HEK293T (cell line): ENCODE data around the gene JMJD1C.
"Not testable (repeated sequence)": the region's sequence is repeated elsewhere in the genome, so short reads cannot be mapped to it uniquely, and the experiment has no call there.

Experiments
- CTCF ChIA-PET: fragments of 350-600 bp; formaldehyde crosslinking; extraction: SDS; loops from one replicate; lab custom pipeline; 2021; ENCODE audit warnings: antibody characterized with exemption, inconsistent platforms; lab: Yijun Ruan, JAX
- POLR2A ChIA-PET: fragments of 350-600 bp; formaldehyde crosslinking; extraction: SDS; loops from one replicate; lab custom pipeline; 2020; ENCODE audit warnings: antibody characterized with exemption, inconsistent platforms; lab: Yijun Ruan, JAX
- DNase-seq: peaks from one replicate; pipeline ENCODE4 v3.0.0; 2012; ENCODE audit warnings: mixed read lengths; ENCODE audit errors: extremely low spot score
- ARNT ChIP-seq: fragments of 450-650 bp; IDR thresholded peaks from 2 replicates; pipeline ENCODE4 v1.6.1; 2017; ENCODE audit warnings: mild to moderate bottlenecking
- BHLHE40 ChIP-seq: fragments of 450-650 bp; IDR thresholded peaks from 2 replicates; pipeline ENCODE4 v1.6.1; 2016; ENCODE audit warnings: mild to moderate bottlenecking, moderate library complexity, borderline replicate concordance
- CTBP1 ChIP-seq: fragments of 450-650 bp; IDR thresholded peaks from 2 replicates; pipeline ENCODE4 v1.6.1; 2016; ENCODE audit warnings: borderline replicate concordance
- ELF4 ChIP-seq: fragments of 450-650 bp; IDR thresholded peaks from 2 replicates; pipeline ENCODE4 v1.6.1; 2017; ENCODE audit warnings: antibody characterized with exemption
- FOXA1 ChIP-seq: fragments of 450-650 bp; IDR thresholded peaks from 2 replicates; pipeline ENCODE4 v1.6.1; 2016; ENCODE audit warnings: mild to moderate bottlenecking
- FOXK2 ChIP-seq: fragments of 450-650 bp; IDR thresholded peaks from 2 replicates; pipeline ENCODE4 v1.6.1; 2016; ENCODE audit warnings: mild to moderate bottlenecking
- FOXM1 ChIP-seq: fragments of 450-650 bp; IDR thresholded peaks from 2 replicates; pipeline ENCODE4 v1.6.1; 2017; ENCODE audit warnings: mild to moderate bottlenecking, borderline replicate concordance
- HDGF ChIP-seq: fragments of 450-650 bp; IDR thresholded peaks from 2 replicates; pipeline ENCODE4 v1.6.1; 2017; ENCODE audit warnings: antibody characterized with exemption, borderline replicate concordance
- L3MBTL2 ChIP-seq: fragments of 450-650 bp; conservative IDR thresholded peaks from 2 replicates; pipeline ENCODE4 v1.6.1; 2016; ENCODE audit warnings: mild to moderate bottlenecking
- LEF1 ChIP-seq: fragments of 450-650 bp; IDR thresholded peaks from 2 replicates; pipeline ENCODE4 v1.6.1; 2017; ENCODE audit warnings: mild to moderate bottlenecking, borderline replicate concordance
- NFRKB ChIP-seq: fragments of 450-650 bp; IDR thresholded peaks from 2 replicates; pipeline ENCODE4 v1.6.1; 2016; ENCODE audit warnings: mild to moderate bottlenecking, moderate library complexity
- SP1 ChIP-seq: fragments of 450-650 bp; IDR thresholded peaks from 2 replicates; pipeline ENCODE4 v1.6.1; 2017
- SUZ12 ChIP-seq: fragments of 450-650 bp; IDR thresholded peaks from 2 replicates; pipeline ENCODE4 v1.6.1; 2016; ENCODE audit warnings: mild to moderate bottlenecking
- TARDBP ChIP-seq: fragments of 450-650 bp; IDR thresholded peaks from 2 replicates; pipeline ENCODE4 v1.6.1; 2016
- ZNF384 ChIP-seq: fragments of 450-650 bp; IDR thresholded peaks from 2 replicates; pipeline ENCODE4 v1.6.1; 2016
- TF ChIP-seq, protein P1 (sequence below): fragments of 450-650 bp; IDR thresholded peaks from 2 replicates; pipeline ENCODE4 v1.6.1; 2016

Gene JMJD1C

DNA sequence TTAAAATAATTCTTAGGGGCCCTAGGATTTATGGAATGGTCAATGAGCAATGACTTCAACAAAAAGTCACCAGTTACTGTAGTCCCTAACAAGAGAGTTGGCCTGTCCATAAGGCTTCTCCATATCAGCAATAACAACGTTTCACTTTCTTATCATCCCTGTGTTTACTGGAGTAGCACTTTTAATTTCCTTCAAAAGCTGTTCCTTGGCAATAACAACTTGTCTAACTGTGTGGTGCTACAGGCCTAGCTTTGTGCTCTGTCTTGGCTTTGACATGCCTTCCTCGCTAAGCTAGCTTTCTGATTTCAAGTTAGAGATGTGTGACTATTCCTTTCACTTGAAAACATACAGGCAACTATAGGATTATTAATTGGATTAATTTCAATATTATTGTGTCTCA lies 81.1 kb downstream of the JMJD1C start:
- TF ChIP-seq FOXK2 (no peak), ARNT (no peak), BHLHE40 (no peak), ELF4 (no peak), FOXM1 (no peak), HDGF (no peak), TARDBP (no peak), CTBP1 (no peak), SUZ12 (no peak), SP1 (no peak), L3MBTL2 (no peak), NFRKB (no peak), ZNF384 (no peak), FOXA1 (no peak), LEF1 (no peak)
- TF ChIP-seq, protein P1, sequence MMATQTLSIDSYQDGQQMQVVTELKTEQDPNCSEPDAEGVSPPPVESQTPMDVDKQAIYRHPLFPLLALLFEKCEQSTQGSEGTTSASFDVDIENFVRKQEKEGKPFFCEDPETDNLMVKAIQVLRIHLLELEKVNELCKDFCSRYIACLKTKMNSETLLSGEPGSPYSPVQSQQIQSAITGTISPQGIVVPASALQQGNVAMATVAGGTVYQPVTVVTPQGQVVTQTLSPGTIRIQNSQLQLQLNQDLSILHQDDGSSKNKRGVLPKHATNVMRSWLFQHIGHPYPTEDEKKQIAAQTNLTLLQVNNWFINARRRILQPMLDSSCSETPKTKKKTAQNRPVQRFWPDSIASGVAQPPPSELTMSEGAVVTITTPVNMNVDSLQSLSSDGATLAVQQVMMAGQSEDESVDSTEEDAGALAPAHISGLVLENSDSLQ = no peak
- no peak for DNase-seq
- ChIA-PET CTCF (no interaction called here), POLR2A (no interaction called here)

DNA sequence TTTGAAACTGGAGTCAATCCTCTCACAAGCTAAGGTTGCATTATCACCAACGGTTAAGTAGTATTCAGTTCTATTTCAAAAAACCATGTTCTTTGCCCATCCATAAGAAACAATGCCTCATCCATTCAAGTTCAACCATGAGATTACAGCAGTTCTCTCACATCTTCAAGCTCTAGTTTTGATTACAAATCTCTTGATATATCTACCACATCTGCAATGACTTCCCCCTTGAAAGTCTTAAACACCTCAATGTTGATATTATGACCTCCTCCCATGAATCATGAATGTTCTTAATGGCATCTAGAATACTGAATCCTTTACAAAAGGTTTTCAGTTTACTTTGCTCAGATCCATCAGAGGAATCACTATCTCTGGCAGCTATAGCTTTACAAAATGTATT lies 81.8 kb downstream of the JMJD1C start:
- no peak for DNase-seq
- CTCF ChIA-PET = no interaction called here
- TF ChIP-seq FOXK2 (no peak), LEF1 (no peak), NFRKB (no peak), ELF4 (no peak), SUZ12 (no peak), HDGF (no peak), L3MBTL2 (no peak), BHLHE40 (no peak), ZNF384 (no peak), TARDBP (no peak), CTBP1 (no peak), ARNT (no peak), SP1 (no peak), FOXM1 (no peak), FOXA1 (no peak)
- TF ChIP-seq, protein P1 = no peak
- POLR2A ChIA-PET = no interaction called here

- DNase-seq = no peak
- CTCF ChIA-PET = interaction anchor here (0.6 to 0.7 kb wide), 2 partner anchors 51 to 338 kb away, joined by 3 to 6 read pairs; no protein-coding TSS in a partner anchor
- POLR2A ChIA-PET = no interaction called here
- no peak for TF ChIP-seq LEF1
- no peak for TF ChIP-seq TARDBP
- no peak for TF ChIP-seq L3MBTL2
- TF ChIP-seq FOXK2 = no peak
- no peak for TF ChIP-seq FOXA1
- no peak for TF ChIP-seq SP1
- no peak for TF ChIP-seq ELF4
- TF ChIP-seq BHLHE40 = no peak
- TF ChIP-seq FOXM1 = no peak
- TF ChIP-seq, protein P1 = no peak
- no peak for TF ChIP-seq SUZ12
- TF ChIP-seq ARNT = no peak
- no peak for TF ChIP-seq NFRKB
- no peak for TF ChIP-seq HDGF
- TF ChIP-seq CTBP1 = no peak
- no peak for TF ChIP-seq ZNF384
Observed at GRCh38 chr10:63383141-63383540, 82.6 kb downstream of the JMJD1C start.

DNA sequence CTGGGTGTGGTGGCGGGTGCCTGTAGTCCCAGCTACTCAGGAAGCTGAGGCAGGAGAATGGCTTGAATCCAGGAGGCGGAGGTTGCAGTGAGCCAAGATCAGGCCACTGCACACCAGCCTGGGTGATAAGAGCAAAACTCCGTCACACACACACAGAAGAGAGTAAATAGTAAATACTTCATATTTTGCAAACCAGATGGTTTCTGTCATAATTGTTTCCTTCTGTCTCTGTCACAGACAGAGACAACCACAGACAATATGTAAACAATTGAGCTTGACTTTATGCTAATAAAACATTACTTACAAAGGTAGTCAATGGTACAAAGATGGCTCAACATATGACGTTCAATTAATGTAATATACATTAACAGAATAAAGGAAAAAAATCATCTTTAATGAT lies 83.7 kb downstream of the JMJD1C start:
- TF ChIP-seq CTBP1 (no peak), FOXK2 (no peak), SP1 (no peak)
- no peak for DNase-seq
- POLR2A ChIA-PET = no interaction called here
- CTCF ChIA-PET = no interaction called here

- DNase-seq, CTCF ChIA-PET, POLR2A ChIA-PET: not testable (repeated sequence)
Observed at GRCh38 chr10:63377305-63377661, 88.5 kb downstream of the JMJD1C start.

DNA sequence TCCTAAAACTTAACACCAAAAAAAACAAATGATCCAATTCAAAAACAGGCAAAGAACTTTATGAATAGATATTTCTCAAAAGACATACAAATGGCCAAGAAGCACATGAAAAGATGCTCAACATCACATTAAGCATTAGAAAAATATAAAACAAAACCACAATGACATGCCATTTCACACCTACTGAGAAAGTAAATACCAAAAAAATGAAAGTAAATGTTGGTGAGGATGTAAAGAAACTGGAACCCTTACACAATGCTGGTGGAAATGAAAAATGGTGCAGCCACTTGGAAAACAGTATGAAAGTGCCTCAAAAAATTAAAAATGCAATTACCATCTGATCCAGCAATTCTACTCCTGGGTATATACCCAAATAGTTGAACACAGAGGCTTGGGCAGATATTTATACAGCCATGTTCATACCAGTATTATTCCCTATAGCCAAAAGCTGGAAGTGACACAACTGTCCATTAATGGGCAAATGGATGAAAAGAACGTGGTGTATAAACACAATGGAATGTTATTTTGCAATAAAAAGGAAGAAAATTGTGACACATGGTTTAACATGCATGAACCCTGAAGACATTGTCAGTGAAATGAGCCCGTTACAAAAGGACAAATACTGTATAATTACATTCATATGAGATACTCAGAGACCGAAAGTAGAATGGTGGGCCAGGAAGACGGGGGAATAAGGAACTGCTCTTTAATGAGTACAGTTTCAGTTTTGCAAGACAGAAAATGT lies 89.0 kb downstream of the JMJD1C start:
- CTCF ChIA-PET = no interaction called here
- no peak for TF ChIP-seq FOXK2
- no peak for TF ChIP-seq ZNF384
- no peak for TF ChIP-seq BHLHE40
- TF ChIP-seq, protein P1 = no peak
- TF ChIP-seq ARNT = no peak
- no peak for TF ChIP-seq CTBP1
- no peak for TF ChIP-seq NFRKB
- TF ChIP-seq LEF1 = no peak
- TF ChIP-seq L3MBTL2 = no peak
- no peak for TF ChIP-seq FOXA1
- no peak for TF ChIP-seq SP1
- no peak for TF ChIP-seq SUZ12
- TF ChIP-seq ELF4 = no peak
- no peak for TF ChIP-seq FOXM1
- TF ChIP-seq TARDBP = no peak
- no peak for TF ChIP-seq HDGF
- DNase-seq = no peak
- POLR2A ChIA-PET = no interaction called here
